H9 (cell line): ENCODE measurements around the gene CYSLTR2. TPM values are rescaled to one million over a fixed set of nuclear protein-coding genes. Genes with fewer than 3 reads are reported as not detected.

Experiments used
- DNase-seq: peaks from one replicate; pipeline ENCODE4 v3.0.0-alpha.2; 2017
- H2AFZ ChIP-seq: one replicate; pipeline ENCODE4 v1.6.1; 2013; ENCODE audit warnings: mild to moderate bottlenecking, low read length, control low read depth, moderate library complexity
- H2AK5ac ChIP-seq: 2 replicates; pipeline ENCODE4 v1.6.1; 2013; ENCODE audit warnings: low read length, control low read depth, mixed read lengths; ENCODE audit not compliant: insufficient read length
- H2BK120ac ChIP-seq: one replicate; pipeline ENCODE4 v1.6.1; 2013; ENCODE audit warnings: low read depth, mild to moderate bottlenecking, low read length, control low read depth, inconsistent platforms; ENCODE audit not compliant: poor library complexity, severe bottlenecking
- H2BK12ac ChIP-seq: 2 replicates; pipeline ENCODE4 v1.6.1; 2013; ENCODE audit warnings: low read length, control low read depth, mixed read lengths, low read depth; ENCODE audit not compliant: insufficient read length
- H2BK15ac ChIP-seq: 2 replicates; pipeline ENCODE4 v1.6.1; 2013; ENCODE audit warnings: low read depth, low read length, control low read depth
- H2BK20ac ChIP-seq: one replicate; pipeline ENCODE4 v1.6.1; 2013; ENCODE audit warnings: low read depth, mild to moderate bottlenecking, low read length, control low read depth, inconsistent platforms; ENCODE audit not compliant: poor library complexity, severe bottlenecking
- H2BK5ac ChIP-seq: 2 replicates; pipeline ENCODE4 v1.6.1; 2013; ENCODE audit warnings: low read length, control low read depth, mixed read lengths; ENCODE audit not compliant: insufficient read length
- H3K14ac ChIP-seq: 2 replicates; pipeline ENCODE4 v1.6.1; 2013; ENCODE audit warnings: low read length, control low read depth; ENCODE audit not compliant: insufficient read depth
- H3K18ac ChIP-seq: 2 replicates; pipeline ENCODE4 v1.6.1; 2013; ENCODE audit warnings: low read depth, mild to moderate bottlenecking, mixed read lengths, low read length, control low read depth; ENCODE audit not compliant: insufficient read length
- H3K23ac ChIP-seq: 2 replicates; pipeline ENCODE4 v1.6.1; 2013; ENCODE audit warnings: low read length, control low read depth, mixed read lengths, low read depth; ENCODE audit not compliant: insufficient read length
- H3K23me2 ChIP-seq: 2 replicates; pipeline ENCODE4 v1.6.1; 2013; ENCODE audit warnings: low read depth, mild to moderate bottlenecking, mixed read lengths, low read length, control low read depth; ENCODE audit not compliant: insufficient read length, poor library complexity, severe bottlenecking
- H3K27ac ChIP-seq: 2 replicates; pipeline ENCODE4 v1.5.1; 2013; ENCODE audit warnings: low read length, control low read depth, mixed read lengths, low read depth; ENCODE audit not compliant: insufficient read length
- H3K27me3 ChIP-seq: 2 replicates; pipeline ENCODE4 v1.6.1; 2013; ENCODE audit warnings: low read length, control low read depth, inconsistent platforms; ENCODE audit not compliant: insufficient read depth
- H3K4ac ChIP-seq: 2 replicates; pipeline ENCODE4 v1.6.1; 2013; ENCODE audit warnings: low read depth, mild to moderate bottlenecking, control low read depth, inconsistent platforms, low read length, moderate library complexity
- H3K4me1 ChIP-seq: 2 replicates; pipeline ENCODE4 v1.6.1; 2013; ENCODE audit warnings: low read length, control low read depth, inconsistent platforms; ENCODE audit not compliant: insufficient read depth
- H3K4me2 ChIP-seq: 2 replicates; pipeline ENCODE4 v1.6.1; 2013; ENCODE audit warnings: low read length, control low read depth, mixed read lengths; ENCODE audit not compliant: insufficient read length, insufficient read depth
- H3K56ac ChIP-seq: 2 replicates; pipeline ENCODE4 v1.6.1; 2013; ENCODE audit warnings: low read depth, mild to moderate bottlenecking, mixed read lengths, low read length, control low read depth; ENCODE audit not compliant: insufficient read length
- H3K79me1 ChIP-seq: 2 replicates; pipeline ENCODE4 v1.6.1; 2013; ENCODE audit warnings: low read depth, mild to moderate bottlenecking, moderate library complexity, low read length, control low read depth, inconsistent platforms; ENCODE audit not compliant: insufficient read depth, poor library complexity, severe bottlenecking
- H3K79me2 ChIP-seq: 2 replicates; pipeline ENCODE4 v1.6.1; 2013; ENCODE audit warnings: low read length, control low read depth, inconsistent platforms; ENCODE audit not compliant: insufficient read depth
- H3K9ac ChIP-seq: 2 replicates; pipeline ENCODE4 v1.6.1; 2013; ENCODE audit warnings: low read length, control low read depth, mixed read lengths; ENCODE audit not compliant: insufficient read length; ENCODE audit errors: extremely low read depth
- H3K9me3 ChIP-seq: one replicate; pipeline ENCODE4 v1.6.1; 2013; ENCODE audit warnings: low read depth, low read length, inconsistent platforms; ENCODE audit not compliant: control insufficient read depth
- H3T11ph ChIP-seq: one replicate; pipeline ENCODE4 v1.6.1; 2013; ENCODE audit warnings: mild to moderate bottlenecking, low read length, control low read depth, inconsistent platforms
- H4K20me1 ChIP-seq: one replicate; pipeline ENCODE4 v1.6.1; 2013; ENCODE audit not compliant: control insufficient read depth, insufficient read length, insufficient read depth
- H4K5ac ChIP-seq: 2 replicates; pipeline ENCODE4 v1.6.1; 2013; ENCODE audit warnings: low read depth, mild to moderate bottlenecking, mixed read lengths, low read length, control low read depth; ENCODE audit not compliant: insufficient read length
- H4K8ac ChIP-seq: replicated peaks from 2 replicates; pipeline ENCODE4 v1.6.1; 2013; ENCODE audit warnings: low read length, control low read depth, mixed read lengths, low read depth; ENCODE audit not compliant: insufficient read length
- H4K91ac ChIP-seq: 2 replicates; pipeline ENCODE4 v1.6.1; 2013; ENCODE audit warnings: low read depth, mild to moderate bottlenecking, moderate library complexity, mixed read lengths, low read length, control low read depth; ENCODE audit not compliant: insufficient read length
- H3K27ac Mint-ChIP-seq, 3 experiments: 2 replicates in 2 of 3; 3 replicates in 1 of 3; pipeline ENCODE4 v1.8.0; 2020 to 2021; ENCODE audit warnings: mixed read lengths in 3 of 3, mild to moderate bottlenecking in 1 of 3, moderate library complexity in 1 of 3
- H3K27me3 Mint-ChIP-seq: 2 replicates; pipeline ENCODE4 v1.8.0; 2021; ENCODE audit warnings: low read depth, mild to moderate bottlenecking, moderate library complexity, mixed read lengths
- H3K36me3 Mint-ChIP-seq, 3 experiments: 2 replicates in 2 of 3; 3 replicates in 1 of 3; pipeline ENCODE4 v1.8.0; 2020 to 2021; ENCODE audit warnings: low read depth in 3 of 3, mixed read lengths in 3 of 3; ENCODE audit not compliant: insufficient read depth in 1 of 3
- H3K4me1 Mint-ChIP-seq, 2 experiments: 2 replicates each; pipeline ENCODE4 v1.8.0; 2020; ENCODE audit warnings: mixed read lengths in 2 of 2
- H3K4me3 Mint-ChIP-seq, 2 experiments: 2 replicates in 1 of 2; 3 replicates in 1 of 2; pipeline ENCODE4 v1.8.0; 2020 to 2021; ENCODE audit warnings: mild to moderate bottlenecking in 2 of 2, mixed read lengths in 2 of 2, moderate library complexity in 1 of 2
- H3K9me3 Mint-ChIP-seq, 2 experiments: 2 replicates in 1 of 2; 3 replicates in 1 of 2; pipeline ENCODE4 v1.8.0; 2020; ENCODE audit warnings: mild to moderate bottlenecking in 2 of 2, mixed read lengths in 2 of 2, moderate library complexity in 1 of 2
- WGBS: extraction: QIAGEN DNeasy Blood & Tissue Kit; methylation state at CpG from one replicate; pipeline ENCODE4 v1.1.7; 2013; ENCODE audit warnings: missing lambda C conversion rate, low lambda C conversion rate, mixed read lengths; ENCODE audit not compliant: insufficient read length; ENCODE audit errors: extremely low coverage; 5-methylcytosine and 5-hydroxymethylcytosine counted together
- total RNA-seq: library from RNA; stranded (reverse); gene quantifications from 2 replicates; pipeline ENCODE4 v1.2.1, GENCODE V29; 2021
- TF ChIP-seq, protein P1 (sequence below): fragments of 200-600 bp; sonication (generic); conservative IDR thresholded peaks from 3 replicates; pipeline ENCODE4 v1.8.0; 2021; ENCODE audit warnings: antibody characterized with exemption, mild to moderate bottlenecking

The CYSLTR2 gene
- total RNA-seq, 1 experiment from 2014 or later = not detected

DNA sequence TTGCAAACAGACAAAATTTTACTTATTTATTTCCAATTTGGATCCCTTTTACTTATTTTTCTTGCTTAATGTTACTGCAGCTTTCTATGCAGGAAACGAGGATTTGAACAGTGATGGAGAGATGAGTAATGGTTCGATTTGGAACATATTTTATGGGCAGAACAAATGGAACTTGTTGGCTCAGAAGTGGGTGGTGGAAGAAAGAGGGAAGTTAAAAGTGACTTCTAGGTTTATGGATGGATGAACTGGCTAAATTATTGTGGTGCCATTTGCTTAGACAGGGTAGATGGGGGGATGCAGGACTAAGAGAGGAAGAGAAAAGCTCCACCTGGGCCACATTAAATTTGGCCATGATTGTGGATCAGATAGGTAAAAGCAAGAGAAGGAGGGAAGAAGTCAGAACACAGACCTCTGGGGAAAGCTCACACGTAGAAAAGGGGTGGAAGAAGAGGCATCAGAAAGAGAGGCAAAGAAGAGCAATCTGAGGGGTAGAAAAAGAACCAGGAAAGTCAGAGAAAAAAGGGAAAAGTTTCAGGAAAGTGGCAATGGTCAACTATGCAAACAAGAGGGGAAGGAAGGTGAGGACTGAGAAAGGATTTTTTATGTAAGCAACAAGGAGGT lies 768 bp upstream of the CYSLTR2 start:
- Histone ChIP-seq H4K91ac (no peak overlapping the region), H2BK15ac (no peak overlapping the region), H4K20me1 (no peaks in the 10 kb centered on the region), H3K56ac (no peak overlapping the region), H3K27me3 (no peaks in the 10 kb centered on the region), H3K79me2 (no peaks in the 10 kb centered on the region), H4K8ac (no peak overlapping the region), H3K18ac (no peak overlapping the region), H2BK120ac (no peak overlapping the region), H2AK5ac (no peak overlapping the region), H2BK20ac (no peak overlapping the region), H2BK12ac (no peak overlapping the region), H3T11ph (no peak overlapping the region), H2AFZ (no peak overlapping the region), H3K4ac (no peak overlapping the region), H3K9ac (no peak overlapping the region), H3K4me2 (no peak overlapping the region), H2BK5ac (no peak overlapping the region), H3K23me2 (no peaks in the 10 kb centered on the region), H3K23ac (no peak overlapping the region), H3K9me3 (no peaks in the 10 kb centered on the region), H3K14ac (no peak overlapping the region), H4K5ac (no peak overlapping the region), H3K27ac (no peak overlapping the region), H3K79me1 (no peaks in the 10 kb centered on the region), H3K4me1 (no peaks in the 10 kb centered on the region)
- Mint-ChIP-seq H3K4me3 (no peak overlapping the region), H3K27me3 (no peaks in the 10 kb centered on the region), H3K36me3 (no peaks in the 10 kb centered on the region), H3K4me1 (peaks cover 3 to 6% of the 10 kb centered on the region in 2 experiments; a peak in 3 of 4 replicates), H3K9me3 (no peaks in the 10 kb centered on the region; a peak in 1 of 5 replicates), H3K27ac (no peak overlapping the region)
- WGBS = no CpG with 5 or more reads among the region's 3 CpGs
- TF ChIP-seq, protein P1, sequence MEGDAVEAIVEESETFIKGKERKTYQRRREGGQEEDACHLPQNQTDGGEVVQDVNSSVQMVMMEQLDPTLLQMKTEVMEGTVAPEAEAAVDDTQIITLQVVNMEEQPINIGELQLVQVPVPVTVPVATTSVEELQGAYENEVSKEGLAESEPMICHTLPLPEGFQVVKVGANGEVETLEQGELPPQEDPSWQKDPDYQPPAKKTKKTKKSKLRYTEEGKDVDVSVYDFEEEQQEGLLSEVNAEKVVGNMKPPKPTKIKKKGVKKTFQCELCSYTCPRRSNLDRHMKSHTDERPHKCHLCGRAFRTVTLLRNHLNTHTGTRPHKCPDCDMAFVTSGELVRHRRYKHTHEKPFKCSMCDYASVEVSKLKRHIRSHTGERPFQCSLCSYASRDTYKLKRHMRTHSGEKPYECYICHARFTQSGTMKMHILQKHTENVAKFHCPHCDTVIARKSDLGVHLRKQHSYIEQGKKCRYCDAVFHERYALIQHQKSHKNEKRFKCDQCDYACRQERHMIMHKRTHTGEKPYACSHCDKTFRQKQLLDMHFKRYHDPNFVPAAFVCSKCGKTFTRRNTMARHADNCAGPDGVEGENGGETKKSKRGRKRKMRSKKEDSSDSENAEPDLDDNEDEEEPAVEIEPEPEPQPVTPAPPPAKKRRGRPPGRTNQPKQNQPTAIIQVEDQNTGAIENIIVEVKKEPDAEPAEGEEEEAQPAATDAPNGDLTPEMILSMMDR = no peak
- DNase-seq = no peak
